BE2C (cell line): ENCODE results near the gene RNF215.

Experiments used
- DNase-seq: peaks from one replicate; pipeline ENCODE4 v3.0.0-alpha.2; 2020
- H3K27me3 ChIP-seq: fragments of 250-450 bp; sonication (Bioruptor Pico); 2 replicates; pipeline ENCODE4 v1.5.1; 2020; ENCODE audit warnings: mild to moderate bottlenecking
- H3K36me3 ChIP-seq: fragments of 250-450 bp; sonication (Bioruptor Pico); 2 replicates; pipeline ENCODE4 v1.5.1; 2020; ENCODE audit warnings: mild to moderate bottlenecking
- H3K4me1 ChIP-seq: fragments of 250-450 bp; sonication (Bioruptor Pico); 2 replicates; pipeline ENCODE4 v1.5.1; 2020
- H3K4me3 ChIP-seq: 2 replicates; pipeline ENCODE4 v1.5.1; 2011; ENCODE audit warnings: low read depth, low read length
- H3K9me3 ChIP-seq: fragments of 250-450 bp; sonication (Bioruptor Pico); 2 replicates; pipeline ENCODE4 v1.5.1; 2020
- CTCF ChIP-seq: IDR thresholded peaks from 2 replicates; pipeline ENCODE4 v1.5.1; 2012; ENCODE audit warnings: mild to moderate bottlenecking, low read depth, low read length

The RNF215 gene

DNA sequence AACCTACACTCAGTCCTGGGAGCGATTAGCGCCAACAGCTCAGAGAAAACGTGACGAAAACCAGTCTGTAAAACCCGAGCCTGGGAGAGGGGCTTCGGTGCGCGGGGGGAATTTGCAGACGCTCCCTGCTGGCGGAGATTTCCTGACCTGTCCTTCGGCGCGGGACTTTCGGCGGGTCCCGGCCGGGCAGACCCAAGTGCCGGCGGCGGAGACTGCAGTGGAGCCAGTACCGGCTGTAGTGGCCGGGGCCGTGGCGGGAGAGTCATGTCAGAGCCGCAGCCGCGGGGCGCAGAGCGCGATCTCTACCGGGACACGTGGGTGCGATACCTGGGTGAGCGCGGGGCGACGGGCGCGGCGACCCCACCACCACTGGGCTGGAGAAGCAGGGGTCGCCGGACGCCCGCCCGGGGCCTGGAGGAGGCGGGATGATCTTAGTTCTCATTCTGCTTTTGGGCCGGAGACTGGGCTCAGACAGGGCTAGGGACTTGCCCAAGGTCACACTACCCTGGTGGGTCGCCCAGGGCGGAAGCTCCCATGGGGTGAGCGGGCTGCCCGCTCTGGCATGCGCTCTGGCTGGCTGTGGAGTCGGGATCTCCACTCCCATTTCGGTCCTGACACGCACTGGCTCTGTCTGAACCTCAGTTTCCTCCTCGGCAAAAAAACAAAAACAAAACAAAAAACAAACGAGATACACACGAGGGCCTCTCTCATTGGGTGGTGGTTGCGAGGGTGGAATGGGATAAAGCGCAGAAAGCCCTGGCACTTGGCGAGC is 38.6 kb upstream of the RNF215 start, which contains the start of gene MTFP1:
MTFP1 (plus strand) TSS at position 153 of the 772 bp plus-strand sequence; CDS start at position 265, 112 bp downstream.
- H3K27me3 ChIP-seq, result no peaks in the 10 kb centered on the region
- peak; percentile 83 for DNase-seq
- peaks cover 17% of the 10 kb centered on the region for H3K4me1 ChIP-seq

GRCh38 chr22:30425327-30425615 is 38.1 kb upstream of the RNF215 start:
- Histone ChIP-seq H3K9me3 (no peaks in the 10 kb centered on the region), H3K36me3 (peaks cover 17% of the 10 kb centered on the region), H3K4me3 (peak overlapping the region; percentile 87), H3K4me1 (peaks cover 19% of the 10 kb centered on the region), H3K27me3 (no peaks in the 10 kb centered on the region)
- no peak for DNase-seq
- no peak for TF ChIP-seq CTCF

More for the DNA sequence above, 38.6 kb upstream of the RNF215 start, which contains the start of gene MTFP1:
- Histone ChIP-seq H3K36me3 (peaks cover 17% of the 10 kb centered on the region), H3K4me3 (peak within 1 kb of the TSS; percentile 87), H3K9me3 (no peaks in the 10 kb centered on the region)
- TF ChIP-seq CTCF, result no peak

DNA sequence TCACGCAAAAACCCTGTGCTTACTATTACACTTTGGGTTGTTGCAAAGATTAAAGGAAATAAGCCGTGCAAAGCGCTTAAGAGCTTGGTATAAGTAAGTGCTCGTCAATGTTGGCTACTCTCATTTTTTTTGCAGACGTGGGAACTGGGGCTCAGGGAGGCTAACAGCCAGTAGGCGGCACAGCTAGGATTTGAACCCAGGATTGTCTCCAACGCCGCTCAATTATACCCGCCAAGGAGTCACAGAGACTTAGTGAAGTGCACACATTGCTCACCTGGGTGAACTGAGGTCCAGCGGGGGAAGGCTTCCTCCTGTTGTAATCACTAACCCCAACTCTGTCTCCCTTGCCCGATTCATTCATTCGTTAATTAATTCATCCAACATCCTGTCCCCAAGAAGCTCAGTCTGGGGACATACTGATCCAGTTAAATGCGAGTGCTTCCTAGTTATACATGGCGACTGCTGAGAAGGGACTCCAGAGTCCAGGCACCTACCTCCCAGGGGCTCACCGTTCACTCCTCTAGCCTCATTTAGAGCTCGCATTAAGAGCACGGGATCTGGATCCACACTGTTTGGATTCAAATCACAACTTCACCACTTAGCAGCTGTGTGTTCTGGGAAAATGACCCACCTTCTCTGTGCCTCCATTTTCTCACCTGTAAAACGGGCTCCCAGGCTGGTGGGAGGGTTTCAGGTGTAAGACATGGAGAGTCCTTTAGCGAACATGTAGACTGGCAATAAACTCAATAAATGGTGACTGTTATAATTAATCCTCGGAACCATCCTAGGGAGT is 37.5 kb upstream of the RNF215 start:
- Histone ChIP-seq H3K4me3 (peak overlapping the region; percentile 87), H3K27me3 (no peaks in the 10 kb centered on the region), H3K4me1 (peaks cover 19% of the 10 kb centered on the region), H3K9me3 (no peaks in the 10 kb centered on the region), H3K36me3 (peaks cover 17% of the 10 kb centered on the region)
- DNase-seq, result no peak
- 0 out of 2 replicates have a peak, but pooled peaks have one; percentile 8 for TF ChIP-seq CTCF

DNA sequence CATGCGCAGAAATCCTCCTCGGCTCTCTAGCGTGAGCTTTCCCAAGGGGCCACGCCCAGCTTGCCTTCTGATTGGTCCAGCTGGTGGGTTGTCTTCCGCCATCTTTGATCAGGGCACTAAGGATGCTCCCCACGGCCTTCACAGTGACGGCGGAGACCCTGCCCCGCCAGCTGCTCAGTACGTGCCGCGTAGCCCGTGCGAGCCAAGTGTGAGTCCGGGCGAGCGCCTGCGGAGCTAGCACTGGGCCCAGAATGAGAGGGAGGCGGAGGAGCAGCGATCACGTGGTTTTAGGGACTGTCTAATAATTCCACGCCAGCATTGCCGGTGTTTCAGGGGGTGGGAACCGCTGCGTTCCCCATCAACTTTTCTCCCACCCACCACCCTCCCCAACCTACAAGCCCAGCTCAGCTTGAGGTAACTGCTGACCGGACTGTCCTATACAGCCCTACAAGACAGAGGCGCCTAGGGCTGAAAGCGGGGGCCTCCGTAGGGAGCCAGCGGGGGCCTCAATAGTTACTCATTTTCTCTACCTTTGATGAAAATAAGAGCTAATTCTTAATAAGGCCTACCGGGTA is 36.8 kb upstream of the RNF215 start:
- no peak for TF ChIP-seq CTCF
- H3K36me3 ChIP-seq, result peaks cover 17% of the 10 kb centered on the region
- H3K27me3 ChIP-seq, result no peaks in the 10 kb centered on the region
- DNase-seq, result peak; percentile 99
- no peaks in the 10 kb centered on the region for H3K9me3 ChIP-seq
- H3K4me1 ChIP-seq, result peaks cover 19% of the 10 kb centered on the region
- H3K4me3 ChIP-seq, result peak overlapping the region; percentile 87

DNA sequence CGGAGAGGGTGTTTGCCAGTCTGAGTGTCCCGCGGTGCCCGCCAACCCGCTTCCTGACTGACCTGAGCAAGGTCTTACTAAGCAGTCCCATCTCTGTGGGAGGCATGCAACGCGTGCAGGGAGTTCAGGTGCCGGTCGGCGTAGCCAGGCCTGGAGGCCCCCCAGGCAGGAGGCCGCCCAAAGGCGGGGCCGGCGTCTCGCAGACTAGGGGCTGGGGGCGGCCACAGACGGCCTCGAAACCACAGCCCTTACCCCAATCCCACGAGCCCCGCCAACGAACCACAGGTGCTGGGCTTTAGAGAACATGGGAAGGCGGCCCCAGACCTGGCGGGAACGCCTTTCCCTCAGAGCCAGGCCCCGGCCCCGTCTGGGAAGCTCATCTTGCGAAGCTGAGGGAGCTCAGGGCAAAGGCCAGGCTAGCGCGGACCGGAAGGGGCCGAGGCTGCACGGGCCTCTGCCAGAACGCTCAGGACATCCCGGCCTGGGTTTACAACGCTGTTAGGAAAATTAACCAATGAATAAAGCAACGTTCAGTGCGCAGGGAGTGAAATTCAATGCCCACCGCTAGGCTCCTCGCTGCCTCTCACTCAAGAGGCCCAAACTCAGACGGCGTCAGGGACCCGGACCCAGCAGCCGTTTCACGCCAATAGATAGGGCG is 36.2 kb upstream of the RNF215 start:
- Histone ChIP-seq H3K27me3 (no peaks in the 10 kb centered on the region), H3K4me3 (peak overlapping the region; percentile 87), H3K4me1 (peaks cover 19% of the 10 kb centered on the region), H3K36me3 (peaks cover 13% of the 10 kb centered on the region), H3K9me3 (no peaks in the 10 kb centered on the region)
- no peak for TF ChIP-seq CTCF
- DNase-seq, result peak; percentile 30
